WTC11 (cell line): ENCODE results near the gene SELL. TPM values are rescaled to one million over a fixed set of nuclear protein-coding genes. Genes with fewer than 3 reads are reported as not detected.

Experiments used
- ATAC-seq: fragments of 200-7000 bp; cut with Tn5 transposase; 2 replicates; pipeline ENCODE4 v1.10.0; 2021; ENCODE audit warnings: mild to moderate bottlenecking, moderate library complexity
- CTCF ChIA-PET: fragments of 300-600 bp; sonication (Branson Sonifier 250); formaldehyde crosslinking; loops from one replicate; lab custom pipeline; 2021; ENCODE audit warnings: antibody characterized with exemption; lab: Charles Lee
- POLR2A ChIA-PET: fragments of 350-600 bp; sonication (Branson Sonifier 250); formaldehyde crosslinking; loops from one replicate; lab custom pipeline; 2021; ENCODE audit warnings: antibody characterized with exemption; lab: Charles Lee
- DNase-seq: peaks from one replicate; pipeline ENCODE4 v3.0.0; 2021; ENCODE audit warnings: low spot score
- H3K27ac Mint-ChIP-seq: 2 replicates; pipeline ENCODE4 v1.8.0; 2021; ENCODE audit warnings: mixed read lengths
- H3K27me3 Mint-ChIP-seq: 2 replicates; pipeline ENCODE4 v1.8.0; 2021; ENCODE audit warnings: low read depth, mild to moderate bottlenecking, moderate library complexity, mixed read lengths
- H3K36me3 Mint-ChIP-seq: 2 replicates; pipeline ENCODE4 v1.8.0; 2021; ENCODE audit warnings: mixed read lengths
- H3K4me1 Mint-ChIP-seq: 2 replicates; pipeline ENCODE4 v1.8.0; 2022; ENCODE audit warnings: mixed read lengths
- H3K4me3 Mint-ChIP-seq: 2 replicates; pipeline ENCODE4 v1.8.0; 2021; ENCODE audit warnings: mild to moderate bottlenecking, moderate library complexity, mixed read lengths
- H3K9me3 Mint-ChIP-seq: 2 replicates; pipeline ENCODE4 v1.8.0; 2021; ENCODE audit warnings: mixed read lengths
- AFF4 ChIP-seq: sonication (generic); formaldehyde crosslinking; IDR thresholded peaks from 2 replicates; pipeline ENCODE4 v1.8.1; 2023; ENCODE audit warnings: mild to moderate bottlenecking, missing genetic modification reagents, borderline replicate concordance
- ATF2 ChIP-seq: sonication (generic); formaldehyde crosslinking; IDR thresholded peaks from 2 replicates; pipeline ENCODE4 v1.8.1; 2022; ENCODE audit warnings: low read depth, missing genetic modification reagents, borderline replicate concordance
- CBFB ChIP-seq: sonication (generic); formaldehyde crosslinking; IDR thresholded peaks from 2 replicates; pipeline ENCODE4 v1.8.1; 2022; ENCODE audit warnings: mild to moderate bottlenecking, low read depth, missing genetic modification reagents
- E2F5 ChIP-seq: sonication (generic); formaldehyde crosslinking; IDR thresholded peaks from 2 replicates; pipeline ENCODE4 v1.8.1; 2022; ENCODE audit warnings: mild to moderate bottlenecking, moderate library complexity, missing genetic modification reagents
- EMX1 ChIP-seq: fragments of 250-450 bp; sonication (Bioruptor Pico); IDR thresholded peaks from 2 replicates; pipeline ENCODE4 v1.8.0; 2021; ENCODE audit warnings: mild to moderate bottlenecking
- ESRRA ChIP-seq: sonication (generic); formaldehyde crosslinking; IDR thresholded peaks from 2 replicates; pipeline ENCODE4 v1.8.1; 2022; ENCODE audit warnings: mild to moderate bottlenecking, missing genetic modification reagents, borderline replicate concordance
- FOXK1 ChIP-seq: sonication (generic); formaldehyde crosslinking; IDR thresholded peaks from 2 replicates; pipeline ENCODE4 v1.8.0; 2022; ENCODE audit warnings: mild to moderate bottlenecking, moderate library complexity, missing genetic modification reagents
- HMGXB4 ChIP-seq: sonication (generic); formaldehyde crosslinking; IDR thresholded peaks from 2 replicates; pipeline ENCODE4 v1.8.1; 2023; ENCODE audit warnings: mild to moderate bottlenecking, moderate library complexity, missing genetic modification reagents
- IRF2 ChIP-seq: sonication (generic); formaldehyde crosslinking; IDR thresholded peaks from 2 replicates; pipeline ENCODE4 v1.8.0; 2022; ENCODE audit warnings: low read depth, missing genetic modification reagents, borderline replicate concordance
- MAX ChIP-seq: sonication (generic); formaldehyde crosslinking; IDR thresholded peaks from 2 replicates; pipeline ENCODE4 v1.8.0; 2022; ENCODE audit warnings: mild to moderate bottlenecking, missing genetic modification reagents
- MXD4 ChIP-seq: fragments of 250-450 bp; sonication (Bioruptor Pico); IDR thresholded peaks from 2 replicates; pipeline ENCODE4 v1.8.0; 2021; ENCODE audit warnings: mild to moderate bottlenecking, moderate library complexity, borderline replicate concordance
- NR2C2 ChIP-seq: sonication (generic); formaldehyde crosslinking; IDR thresholded peaks from 2 replicates; pipeline ENCODE4 v1.8.0; 2022; ENCODE audit warnings: mild to moderate bottlenecking, missing genetic modification reagents
- PREB ChIP-seq: sonication (generic); formaldehyde crosslinking; IDR thresholded peaks from 2 replicates; pipeline ENCODE4 v1.8.1; 2022; ENCODE audit warnings: mild to moderate bottlenecking, missing genetic modification reagents, moderate library complexity, borderline replicate concordance
- SMAD3 ChIP-seq: sonication (generic); formaldehyde crosslinking; IDR thresholded peaks from 2 replicates; pipeline ENCODE4 v1.8.0; 2022; ENCODE audit warnings: missing genetic modification reagents, mild to moderate bottlenecking, borderline replicate concordance
- SP1 ChIP-seq: sonication (generic); formaldehyde crosslinking; conservative IDR thresholded peaks from 2 replicates; pipeline ENCODE4 v1.8.1; 2022; ENCODE audit warnings: missing genetic modification reagents
- STAT6 ChIP-seq: sonication (generic); formaldehyde crosslinking; conservative IDR thresholded peaks from 2 replicates; pipeline ENCODE4 v1.8.1; 2023; ENCODE audit warnings: mild to moderate bottlenecking, low read depth, missing genetic modification reagents, moderate library complexity
- TEAD1 ChIP-seq: sonication (generic); formaldehyde crosslinking; IDR thresholded peaks from 2 replicates; pipeline ENCODE4 v1.8.0; 2022; ENCODE audit warnings: mild to moderate bottlenecking, missing genetic modification reagents
- USF2 ChIP-seq: sonication (generic); formaldehyde crosslinking; IDR thresholded peaks from 2 replicates; pipeline ENCODE4 v1.8.1; 2023; ENCODE audit warnings: mild to moderate bottlenecking, missing genetic modification reagents, moderate library complexity
- ZBTB43 ChIP-seq: sonication (generic); formaldehyde crosslinking; IDR thresholded peaks from 2 replicates; pipeline ENCODE4 v1.8.1; 2023; ENCODE audit warnings: mild to moderate bottlenecking, missing genetic modification reagents
- ZNF232 ChIP-seq: sonication (generic); formaldehyde crosslinking; IDR thresholded peaks from 2 replicates; pipeline ENCODE4 v1.8.0; 2022; ENCODE audit warnings: mild to moderate bottlenecking, missing genetic modification reagents
- ZNF671 ChIP-seq: fragments of 250-450 bp; sonication (Bioruptor Pico); IDR thresholded peaks from 2 replicates; pipeline ENCODE4 v1.8.0; 2021; ENCODE audit warnings: mild to moderate bottlenecking
- total RNA-seq: library from RNA; stranded (reverse); gene quantifications from 3 replicates; pipeline ENCODE4 v1.2.3, GENCODE V29; 2021

The SELL gene
- total RNA-seq, 1 experiment from 2014 or later, result 0.26 TPM

- no peak for TF ChIP-seq AFF4 (CRISPR knock-in tag)
- TF ChIP-seq ZNF671 (CRISPR knock-in tag), result no peak
- TF ChIP-seq HMGXB4, result no peak
- no peak for TF ChIP-seq ZBTB43 (CRISPR knock-in tag)
- no peak for TF ChIP-seq IRF2 (CRISPR knock-in tag)
- no peak for TF ChIP-seq MXD4 (CRISPR knock-in tag)
- TF ChIP-seq NR2C2 (CRISPR knock-in tag), result no peak
- no peak for TF ChIP-seq PREB (CRISPR knock-in tag)
- TF ChIP-seq STAT6, result no peak
- TF ChIP-seq SMAD3 (CRISPR knock-in tag), result no peak
Measured at GRCh38 chr1:169731446-169731845, 20.0 kb upstream of the SELL start (continued).

- ChIA-PET POLR2A (no interaction called here), CTCF (no interaction called here)
- Mint-ChIP-seq H3K4me1 (no peaks in the 10 kb centered on the region), H3K27me3 (no peaks in the 10 kb centered on the region), H3K9me3 (no peaks in the 10 kb centered on the region), H3K4me3 (no peak overlapping the region), H3K27ac (no peak overlapping the region), H3K36me3 (no peaks in the 10 kb centered on the region)
- ATAC-seq, result no peak
- no peak for DNase-seq
- TF ChIP-seq TEAD1 (CRISPR knock-in tag) (no peak), ATF2 (no peak), ZNF232 (CRISPR knock-in tag) (no peak), ESRRA (CRISPR knock-in tag) (no peak), E2F5 (no peak), USF2 (CRISPR knock-in tag) (no peak), CBFB (CRISPR knock-in tag) (no peak), EMX1 (no peak), SP1 (no peak), MAX (CRISPR knock-in tag) (no peak), FOXK1 (CRISPR knock-in tag) (no peak)
Measured at GRCh38 chr1:169729991-169730390, 18.6 kb upstream of the SELL start.
